G401.6 (cell line): ENCODE data around the gene ISCA1.

Source experiments
- FAIRE-seq: peaks from 2 replicates; lab custom pipeline; 2012; peaks lifted over from hg19 to GRCh38; lab: Jason Lieb, UNC

The ISCA1 gene

DNA sequence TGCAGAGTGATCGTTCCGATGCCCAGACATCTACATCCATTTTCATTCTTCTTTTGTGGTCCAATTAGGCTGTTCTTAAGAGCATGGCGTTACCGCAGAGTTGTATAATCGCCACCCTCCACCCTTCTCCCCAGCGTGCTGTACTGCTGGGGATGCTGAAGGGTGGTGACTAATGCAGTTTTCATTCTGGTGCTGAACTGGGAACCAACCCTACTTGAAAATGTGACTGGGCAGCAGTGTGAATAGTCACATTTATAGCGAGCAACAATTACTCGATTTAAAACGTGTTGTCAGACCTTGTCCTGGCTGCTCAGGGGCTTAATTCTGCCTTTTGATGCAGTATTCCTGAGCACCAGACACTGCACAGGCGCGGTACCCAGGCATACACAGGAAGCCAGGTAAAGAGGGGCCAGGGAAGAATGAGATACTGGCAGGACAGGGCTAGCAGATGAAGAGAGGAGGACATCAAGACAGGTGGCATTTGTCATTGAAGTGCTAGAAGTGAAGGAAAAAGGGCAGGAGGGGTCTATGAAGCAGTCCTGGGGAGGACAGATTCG, 719 bp upstream of the ISCA1 start:
- FAIRE-seq = no peak

DNA sequence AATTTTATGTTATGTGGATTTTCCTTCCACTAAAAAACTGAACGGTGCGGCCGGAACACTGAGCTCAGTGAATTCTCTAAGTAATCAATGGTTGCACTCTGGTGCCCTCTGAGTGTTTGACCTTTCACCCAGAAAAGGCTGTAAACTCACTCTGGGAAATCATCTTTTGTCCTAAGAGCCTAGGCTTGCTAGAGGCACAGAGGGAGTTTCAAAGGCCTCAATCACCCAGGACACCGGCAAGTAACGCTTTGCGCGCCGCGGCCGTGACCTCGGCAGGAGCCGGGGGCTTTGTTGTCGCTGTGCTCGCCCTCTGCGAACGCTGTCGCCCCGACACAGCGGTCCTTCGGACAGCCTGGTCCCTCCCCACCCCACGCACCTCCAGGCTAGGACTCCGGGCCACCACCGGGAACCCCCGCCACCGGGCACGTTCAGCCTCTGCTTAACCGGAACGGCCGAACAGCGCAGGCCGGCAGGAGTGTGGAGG, 703 bp downstream of the ISCA1 start:
- FAIRE-seq = no peak

DNA sequence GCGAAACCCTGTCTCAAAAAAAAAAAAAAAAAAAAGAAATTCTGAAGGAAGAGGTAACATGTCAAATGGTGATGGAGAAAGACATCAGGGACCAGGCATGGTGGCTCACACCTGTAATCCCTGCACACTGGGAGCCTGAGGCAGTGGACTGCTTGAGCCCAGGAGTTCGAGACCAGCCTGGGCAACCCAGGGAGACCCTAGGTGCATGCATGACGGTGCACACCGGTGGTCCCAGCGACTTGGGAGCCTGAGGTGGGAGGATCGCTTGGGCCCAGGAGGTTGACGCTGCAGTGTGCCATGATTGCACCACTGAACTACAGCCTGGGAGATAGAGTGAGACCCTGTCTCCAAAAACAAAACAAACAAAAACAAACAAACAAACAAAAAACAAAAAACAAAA, 1.8 kb downstream of the ISCA1 start:
- FAIRE-seq = no peak

DNA sequence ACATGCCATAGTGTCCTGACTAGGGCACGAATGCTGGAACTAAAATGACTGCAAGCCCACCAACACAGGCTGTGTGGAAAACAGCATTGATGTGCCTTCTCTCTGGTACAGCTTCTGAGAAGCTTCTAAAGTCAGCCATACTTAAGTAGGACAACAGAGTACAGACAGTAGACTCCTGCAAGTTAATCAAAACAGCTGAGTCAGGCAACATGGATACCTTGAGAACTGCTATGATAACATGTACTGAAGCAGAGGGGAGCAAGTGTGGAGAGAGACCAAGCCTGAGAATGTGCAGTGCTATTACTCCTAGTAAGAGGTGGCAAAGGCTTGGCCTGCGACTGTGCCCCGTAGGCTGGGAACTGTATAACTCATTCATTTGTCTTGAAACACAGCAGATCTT, 2.5 kb downstream of the ISCA1 start:
- FAIRE-seq = no peak

DNA sequence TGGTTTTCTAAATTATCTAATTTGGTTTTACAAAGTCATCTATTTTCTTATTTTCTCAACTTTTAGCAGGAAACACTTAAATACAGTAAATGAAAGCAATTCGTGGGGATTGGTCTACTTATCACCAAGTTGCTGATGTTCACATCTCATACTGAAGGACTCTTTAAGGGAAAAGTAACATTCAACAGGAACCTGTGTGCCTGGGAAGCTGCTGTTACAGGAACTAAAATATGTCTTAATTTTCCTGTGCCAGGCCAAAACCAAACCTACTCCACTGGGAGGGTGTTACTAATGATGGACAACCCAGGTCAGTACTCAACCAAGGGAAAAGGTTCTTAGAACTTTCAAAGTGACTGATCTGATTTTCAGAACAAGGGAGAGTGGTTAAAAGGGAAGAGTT, 5.3 kb downstream of the ISCA1 start:
- no peak for FAIRE-seq

DNA sequence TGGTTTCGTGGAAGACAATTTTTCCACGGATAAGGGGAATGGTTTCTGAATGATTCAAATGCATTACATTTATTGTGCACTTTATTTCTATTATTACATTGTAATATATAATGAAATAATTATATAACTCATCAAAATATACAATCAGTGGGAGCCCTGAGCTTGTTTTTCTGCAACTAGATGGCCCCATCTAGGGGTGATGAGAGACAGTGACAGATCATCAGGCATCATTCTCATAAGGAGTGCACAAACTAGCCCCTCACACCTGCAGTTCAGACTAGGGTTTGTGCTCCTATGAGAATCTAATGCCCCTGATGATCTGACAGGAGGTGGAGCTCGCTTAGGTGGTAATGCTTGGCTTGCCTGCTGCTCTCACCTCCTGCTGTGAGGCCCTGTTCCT, 6.4 kb downstream of the ISCA1 start:
- no peak for FAIRE-seq

DNA sequence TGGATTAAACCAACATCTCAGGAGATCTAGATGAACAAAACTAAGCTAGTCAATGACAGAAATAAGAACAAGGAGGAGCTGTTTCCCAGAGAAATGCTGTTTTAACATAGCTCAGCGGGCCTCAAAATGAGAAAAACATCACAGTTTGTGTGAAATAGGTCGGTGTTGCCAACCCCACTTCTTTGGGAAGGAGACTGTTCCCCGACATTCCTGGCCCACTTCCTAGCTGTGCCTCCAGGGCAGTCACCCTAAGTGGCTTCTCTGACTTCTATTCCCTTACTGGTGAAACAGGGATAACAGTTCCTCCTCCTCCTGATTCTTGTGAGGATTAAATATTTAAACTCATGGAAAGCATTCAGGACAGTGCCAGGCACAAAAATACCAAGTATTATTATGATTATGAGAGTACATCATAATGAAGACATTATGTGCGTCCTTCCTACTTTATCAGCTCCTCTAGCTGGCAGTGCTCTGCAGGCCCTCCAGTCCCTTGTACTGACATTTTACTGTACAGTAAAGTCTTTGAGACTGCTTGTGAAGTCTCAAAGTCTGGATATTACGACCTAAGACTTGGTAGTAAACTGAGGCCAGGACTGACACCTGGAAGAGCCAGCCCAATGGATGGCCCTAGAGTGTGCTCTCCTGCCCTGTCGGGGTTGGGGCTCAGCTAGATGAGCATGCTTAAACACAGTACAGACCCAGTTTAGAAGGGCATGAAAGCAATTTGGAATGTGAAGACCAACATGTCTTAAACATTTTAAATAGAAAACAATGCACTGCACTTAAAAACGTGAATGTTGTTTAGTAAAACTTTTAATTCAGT, 7.3 kb downstream of the ISCA1 start:
- FAIRE-seq = no peak

DNA sequence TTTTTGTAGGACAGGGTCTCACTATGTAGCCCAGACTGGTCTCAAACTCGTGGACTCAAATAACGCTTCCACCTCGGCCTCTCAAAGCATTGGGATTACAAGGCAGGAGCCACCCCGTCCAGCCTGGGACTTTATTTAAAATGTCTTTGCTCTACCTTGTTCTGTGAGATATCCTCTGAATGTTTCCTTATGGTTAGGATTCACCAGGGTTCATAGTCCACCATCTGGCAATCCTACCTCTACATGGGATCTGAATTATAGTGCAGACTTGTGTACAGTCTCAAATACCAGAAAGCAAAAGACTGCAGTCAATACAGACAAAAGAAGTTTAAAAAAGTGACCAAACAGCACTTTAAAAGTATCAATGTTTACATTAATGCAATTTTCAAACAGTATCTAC, 10.1 kb downstream of the ISCA1 start:
- no peak for FAIRE-seq

DNA sequence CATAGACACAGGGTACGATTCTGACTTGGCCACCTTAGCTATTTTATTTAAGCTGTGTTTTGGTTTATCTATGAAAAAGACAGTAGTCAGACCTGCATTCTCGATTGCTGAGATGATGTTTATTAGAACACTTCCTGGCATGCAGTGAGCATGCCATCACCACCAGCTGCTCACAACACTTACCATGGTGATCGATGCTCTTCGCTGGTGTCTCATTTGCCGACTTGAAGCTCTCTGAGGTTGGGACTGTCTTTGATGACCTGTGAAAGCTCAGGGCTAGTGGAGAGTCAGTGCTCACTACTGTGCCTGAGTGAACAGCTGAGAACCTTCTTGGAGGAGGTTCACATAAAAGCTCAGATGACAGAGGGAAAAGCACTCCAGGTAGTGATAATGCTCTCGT, 18.5 kb downstream of the ISCA1 start:
- FAIRE-seq = no peak

DNA sequence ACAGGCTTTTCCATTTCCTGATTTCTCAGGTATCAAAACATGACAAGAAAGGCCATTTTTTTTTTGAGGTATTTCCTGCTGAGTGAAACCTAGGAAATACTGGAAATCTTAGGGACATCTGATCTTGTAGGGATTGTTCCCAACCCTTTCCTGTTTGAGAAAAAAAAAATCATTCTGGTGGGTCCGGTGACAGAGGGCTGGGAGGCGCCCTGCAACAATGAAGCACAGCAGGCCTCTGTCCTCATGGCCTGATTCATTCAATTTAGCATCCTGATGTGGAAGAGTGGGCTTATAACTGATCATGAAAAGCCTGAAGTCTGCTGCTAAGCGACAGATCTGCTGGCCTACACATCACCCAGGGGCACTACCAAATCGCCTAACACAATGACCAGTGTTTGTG, 19.8 kb downstream of the ISCA1 start:
- no peak for FAIRE-seq

DNA sequence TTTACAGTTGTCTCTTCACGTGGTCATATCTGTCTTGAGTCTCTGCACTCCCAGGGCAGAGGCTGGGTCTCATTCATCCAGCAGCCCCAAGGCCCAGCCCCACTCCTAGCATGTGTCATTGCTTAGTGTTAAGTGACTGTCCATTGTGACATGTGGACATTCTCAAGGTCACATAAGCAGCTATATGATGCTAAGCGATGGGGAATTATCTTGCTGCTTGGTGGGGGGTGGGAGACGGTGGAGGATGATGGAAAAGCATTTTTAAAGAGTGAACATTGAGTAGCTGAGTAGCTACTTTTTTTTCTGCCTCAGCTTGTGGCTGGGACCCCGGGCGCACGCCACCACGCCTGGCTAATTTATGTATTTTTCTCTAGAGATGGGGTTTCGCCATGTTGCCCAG, 22.8 kb downstream of the ISCA1 start, which contains the start of gene C9orf153:
C9orf153 (minus strand) TSS at position 101 of the 400 bp plus-strand sequence. CDS start 30,054 bp downstream, outside the sequence.
- no peak for FAIRE-seq

DNA sequence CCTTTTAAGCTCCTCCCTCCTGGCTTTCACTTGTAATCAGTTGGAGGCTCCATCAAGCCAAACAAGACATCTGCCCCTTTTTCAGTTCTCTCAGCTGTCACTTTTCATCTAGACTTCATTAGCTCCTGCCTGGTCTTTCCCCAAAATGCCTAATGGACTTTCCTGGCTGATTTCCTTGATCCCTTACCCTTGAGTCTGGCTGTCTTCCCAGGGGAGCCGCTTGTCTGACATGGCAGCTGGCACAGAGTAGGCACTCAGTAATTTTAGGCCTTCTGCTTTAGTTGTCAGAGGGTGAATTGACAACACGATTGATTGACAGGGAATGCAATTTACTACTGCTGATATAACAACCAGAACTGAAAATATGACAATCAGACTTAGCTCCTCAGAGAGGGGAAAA, 24.9 kb downstream of the ISCA1 start:
- no peak for FAIRE-seq

DNA sequence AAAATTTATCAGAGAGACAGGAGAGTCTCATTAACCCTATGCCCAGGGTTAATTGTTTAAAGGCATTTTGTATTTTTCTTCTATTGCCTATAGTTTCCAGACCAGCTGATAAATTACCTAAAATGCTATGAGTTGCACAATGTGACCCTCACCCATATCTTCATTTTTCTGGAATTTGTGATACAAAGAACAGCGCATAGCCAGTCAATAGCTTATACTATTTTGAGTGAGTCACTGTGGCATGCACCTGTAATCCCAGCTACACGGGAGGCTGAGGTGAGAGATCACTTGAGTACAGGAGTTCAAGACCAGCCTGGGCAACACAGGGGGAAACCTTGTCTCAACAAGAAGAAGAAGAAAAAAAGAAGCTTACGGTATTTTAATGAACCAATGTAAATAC, 25.7 kb downstream of the ISCA1 start:
- no peak for FAIRE-seq

DNA sequence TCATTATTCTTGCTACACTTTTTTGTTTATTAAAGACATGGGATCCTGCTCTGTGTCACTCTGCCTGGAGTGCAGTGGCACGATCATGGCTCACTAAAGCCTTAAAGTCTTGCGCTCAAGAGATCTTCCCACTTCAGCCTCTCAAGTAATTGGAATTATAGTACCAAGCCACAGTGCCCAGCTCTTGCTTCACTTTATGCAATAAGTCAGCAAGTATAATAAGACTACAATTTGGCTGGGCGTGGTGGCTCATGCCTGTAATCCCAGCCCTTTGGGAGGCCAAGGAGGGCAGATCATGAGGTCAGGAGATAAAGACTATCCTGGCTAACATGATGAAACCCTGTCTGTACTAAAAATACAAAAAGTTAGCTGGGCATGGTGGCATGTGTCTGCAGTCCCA, 28.8 kb downstream of the ISCA1 start:
- FAIRE-seq = no peak

DNA sequence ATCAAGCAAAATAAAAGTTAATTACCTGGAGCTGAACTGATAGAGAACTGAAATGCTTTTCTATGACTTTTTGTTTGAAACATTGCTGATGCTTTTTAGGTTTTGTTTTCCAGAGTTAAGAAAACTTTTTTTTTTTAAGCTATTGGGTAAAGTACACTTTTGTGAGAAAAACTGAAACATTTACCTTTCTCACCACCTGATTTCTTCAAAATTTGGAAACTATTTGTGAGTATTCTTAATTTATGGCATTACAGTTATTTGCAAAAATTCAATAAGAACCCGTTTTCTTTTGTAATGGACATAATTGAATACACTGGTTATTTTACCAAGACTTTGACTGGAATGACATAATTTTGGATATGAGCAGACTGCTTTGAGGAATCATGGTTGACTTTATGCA, 29.5 kb downstream of the ISCA1 start:
- FAIRE-seq = no peak

DNA sequence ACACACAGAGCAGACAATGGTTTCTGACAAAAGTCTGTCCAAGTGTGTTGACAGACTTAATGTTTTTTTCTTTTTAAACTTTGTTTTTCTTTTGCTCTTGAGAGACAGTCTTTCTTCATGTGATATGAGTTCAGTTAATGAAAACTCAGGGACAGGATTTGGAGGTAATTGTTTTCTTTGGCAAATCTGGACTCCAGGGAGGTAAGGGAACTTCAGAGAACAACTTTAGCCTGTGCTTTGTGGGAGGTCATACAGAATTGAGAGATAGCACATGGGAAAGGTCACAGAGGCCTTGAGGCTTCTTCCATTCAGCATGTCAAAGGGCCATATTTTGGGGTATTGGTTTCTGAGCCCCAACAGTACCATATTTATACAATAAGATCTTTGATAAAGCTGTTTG, 32.2 kb downstream of the ISCA1 start:
- no peak for FAIRE-seq

DNA sequence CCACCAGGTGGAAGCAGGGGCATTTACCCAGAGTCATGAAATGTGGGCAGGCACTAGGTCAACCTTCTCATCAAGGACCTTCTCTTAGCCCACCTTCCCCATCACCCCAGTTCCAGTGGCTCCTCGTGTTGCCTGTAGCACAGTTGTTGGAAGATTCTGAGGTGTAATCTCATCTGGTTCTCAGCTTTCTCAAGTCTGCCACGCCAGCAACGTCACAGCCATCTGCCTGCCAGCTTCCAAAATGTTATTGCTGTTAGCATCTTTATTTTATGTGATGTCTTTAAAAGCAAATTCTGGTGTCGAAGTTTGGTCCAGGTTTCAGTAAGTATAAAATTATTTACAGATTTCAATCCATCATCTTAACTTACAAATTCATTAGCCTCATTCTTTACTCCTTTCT, 33.6 kb downstream of the ISCA1 start:
- FAIRE-seq = no peak

DNA sequence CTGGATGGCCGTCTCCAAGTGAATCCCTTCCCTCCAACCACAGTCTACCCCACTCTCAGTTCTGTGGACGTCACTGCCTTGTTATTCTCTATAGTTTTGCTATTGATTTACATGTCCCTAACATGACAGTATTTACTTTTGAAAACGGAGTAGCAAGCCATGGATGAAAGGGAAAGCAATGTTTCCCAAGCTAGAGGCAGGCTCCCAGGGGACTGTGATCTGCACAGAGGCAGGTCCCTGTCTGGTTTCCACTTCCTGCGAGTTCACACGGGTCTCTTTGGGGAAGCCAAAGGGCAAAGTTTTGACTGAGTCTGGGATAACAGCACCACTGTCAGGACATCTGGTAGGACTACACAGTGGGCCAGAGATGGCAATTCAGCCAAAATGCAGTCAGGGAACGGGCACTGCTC, 35.6 kb downstream of the ISCA1 start:
- no peak for FAIRE-seq

DNA sequence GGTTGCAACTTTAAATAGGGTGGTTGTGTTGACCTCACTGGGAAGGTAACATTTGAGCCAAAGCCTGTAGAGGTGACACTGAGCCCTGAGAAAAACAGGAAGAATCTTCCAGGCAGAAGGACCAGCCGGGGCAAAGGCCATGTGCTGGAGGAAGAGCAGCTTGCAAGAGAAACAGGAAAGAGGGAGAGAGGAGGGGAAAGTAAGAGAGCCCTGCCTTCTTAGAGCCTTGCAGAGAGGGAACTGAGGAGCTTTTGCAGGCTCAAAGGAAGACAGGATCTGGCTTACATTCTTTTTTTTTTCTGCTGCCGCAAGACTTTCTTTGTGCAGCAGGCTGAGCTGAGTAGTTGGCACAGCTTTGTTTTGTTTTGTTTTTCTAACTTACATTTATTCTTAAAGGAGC, 40.3 kb downstream of the ISCA1 start:
- no peak for FAIRE-seq

DNA sequence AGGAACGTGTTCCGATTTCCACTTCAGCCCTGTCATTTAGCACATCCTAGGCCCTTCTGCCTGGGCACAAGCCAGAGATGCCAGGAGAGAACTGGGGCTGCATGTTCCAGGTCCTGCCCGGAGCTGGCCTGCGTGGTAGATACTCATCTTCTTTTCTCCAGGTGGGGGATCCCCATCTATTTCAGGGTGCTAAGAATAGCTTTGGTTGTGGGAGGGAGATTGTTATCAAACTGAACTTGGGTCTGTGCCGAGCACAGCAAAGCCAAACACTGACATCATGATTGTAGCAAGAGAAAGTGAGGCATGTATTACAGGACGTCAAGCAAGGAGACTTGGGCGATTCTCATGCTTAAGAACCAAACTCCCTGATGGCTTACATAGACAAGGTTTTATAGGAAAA, 41.1 kb downstream of the ISCA1 start:
- FAIRE-seq = no peak

DNA sequence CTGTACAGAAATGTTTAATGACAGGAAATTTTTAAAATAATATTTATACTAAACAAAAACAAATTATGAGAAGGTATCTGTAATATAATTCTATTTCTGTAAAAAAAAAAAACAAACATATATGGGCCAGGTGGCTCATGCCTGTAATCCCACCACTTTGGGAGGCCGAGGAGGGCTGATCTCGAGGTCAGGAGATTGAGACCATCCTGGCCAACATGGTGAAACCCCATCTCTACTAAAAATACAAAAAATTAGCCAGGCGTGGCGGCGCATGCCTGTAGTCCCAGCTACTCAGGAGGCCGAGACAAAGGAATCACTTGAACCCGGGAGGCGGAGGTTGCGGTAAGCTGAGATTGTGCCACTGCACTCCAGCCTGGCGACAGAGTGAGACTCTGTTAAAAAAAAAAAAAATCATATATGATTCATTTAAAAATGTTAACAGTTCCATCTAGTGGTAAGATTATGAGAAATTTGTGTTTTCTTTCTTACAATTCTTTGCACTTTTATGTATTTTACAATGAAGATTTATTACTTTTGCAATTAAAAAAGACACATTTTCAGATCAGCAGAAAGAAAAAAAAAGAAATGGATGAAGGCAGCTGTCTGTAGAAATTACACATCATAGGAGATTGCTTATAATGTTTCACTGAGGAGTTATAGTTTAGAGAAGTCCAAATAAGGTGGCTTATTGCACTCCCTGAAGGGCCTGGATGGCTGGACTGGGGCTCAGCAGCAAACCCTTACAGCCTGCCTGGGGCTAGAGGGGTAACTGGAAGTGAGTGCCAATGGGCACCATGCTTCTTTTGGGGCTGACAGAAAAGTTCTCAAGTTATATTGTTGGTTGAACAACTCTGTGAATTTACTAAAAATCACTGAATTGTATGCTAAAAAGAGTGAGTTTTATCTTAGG, 43.2 kb downstream of the ISCA1 start:
- FAIRE-seq = peak; percentile 80

DNA sequence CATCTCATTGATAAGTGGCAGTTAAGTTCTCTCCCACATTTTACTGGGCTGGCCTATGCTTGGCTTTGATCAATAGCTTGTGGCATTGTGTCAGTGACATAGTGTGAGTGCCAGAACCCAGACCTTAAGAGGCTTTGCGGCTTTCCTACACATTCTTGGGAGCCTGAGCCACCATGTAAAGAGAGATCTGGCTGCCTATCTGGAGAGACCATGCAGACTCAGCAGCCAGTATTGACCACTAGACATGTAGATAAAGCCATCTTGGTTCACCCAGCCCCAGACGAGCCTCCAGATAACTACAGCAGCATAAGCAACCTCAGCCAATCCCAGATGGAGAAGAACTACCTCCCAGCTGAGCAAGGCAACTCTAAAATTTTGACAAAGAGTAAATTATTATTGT, 51.5 kb downstream of the ISCA1 start:
- FAIRE-seq = no peak

DNA sequence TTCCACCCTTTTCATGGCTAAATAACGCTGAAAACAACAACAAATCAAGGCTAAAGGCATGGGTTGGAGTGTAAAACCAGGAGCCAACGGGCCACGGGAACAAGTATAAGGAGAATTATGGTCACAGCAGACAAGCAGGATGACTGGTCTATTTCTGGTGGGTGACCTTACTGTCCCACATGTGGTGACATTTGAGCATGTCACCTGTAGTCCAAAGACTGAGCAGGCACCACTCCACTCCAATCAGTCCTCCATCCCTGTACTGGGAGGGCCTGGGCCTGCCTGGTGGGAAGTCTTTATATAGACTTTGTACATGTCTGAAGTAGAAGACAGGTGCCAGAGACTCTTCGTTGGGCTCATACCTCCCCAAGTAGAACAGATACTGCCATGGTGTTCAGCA, 59.7 kb downstream of the ISCA1 start:
- FAIRE-seq = no peak
